ENCODE data around the gene ST8SIA4.

- TF ChIP-seq POLR2A (IDR thresholded peaks at IDR 0.05; ENCODE audit: low read depth, low read length): no peak
- TF ChIP-seq POLR2AphosphoS5 (IDR thresholded peaks at IDR 0.05; ENCODE audit: low read depth, low read length): no peak
- no peak for TF ChIP-seq TAF1 (IDR thresholded peaks at IDR 0.05; ENCODE audit: borderline replicate concordance, low read depth, low read length)
These were observed 108.9 kb downstream of the ST8SIA4 start for GRCh38 chr5:100794218-100794617.
